HG02798 (cell line): ENCODE measurements around the gene OR2F2.
A peak's percentile ranks its signal among the peaks of the same experiment; 100 is the strongest.

Experiments used
- ATAC-seq: cut with Tn5 transposase; IDR thresholded peaks from one replicate; pipeline ENCODE4 v1.9.1; 2021; ENCODE audit warnings: mild to moderate bottlenecking; ENCODE audit not compliant: unreplicated experiment, poor library complexity

Gene OR2F2

GRCh38 chr7:143934526-143935325 lies at the start of gene OR2F2:
OR2F2 (plus strand) TSS chr7:143935233; CDS start chr7:143935233, 0 bp downstream.
- ATAC-seq = no peak

GRCh38 chr7:143885951-143886350 lies 49.1 kb upstream of the OR2F2 start:
- no peak for ATAC-seq

GRCh38 chr7:143886826-143887477 lies 48.1 kb upstream of the OR2F2 start:
- no peak for ATAC-seq

GRCh38 chr7:143889068-143889467 lies 46.0 kb upstream of the OR2F2 start:
- ATAC-seq = no peak

GRCh38 chr7:143890558-143890957 lies 44.5 kb upstream of the OR2F2 start:
- ATAC-seq = no peak

GRCh38 chr7:143891457-143891856 lies 43.6 kb upstream of the OR2F2 start:
- no peak for ATAC-seq

- peak; percentile 100 for ATAC-seq
Observed at GRCh38 chr7:143892527-143893300, 42.3 kb upstream of the OR2F2 start.

- ATAC-seq = no peak
Observed at GRCh38 chr7:143896667-143897066, 38.4 kb upstream of the OR2F2 start.

GRCh38 chr7:143898810-143899209 lies 36.2 kb upstream of the OR2F2 start:
- no peak for ATAC-seq

GRCh38 chr7:143900230-143900766 lies 34.7 kb upstream of the OR2F2 start:
- no peak for ATAC-seq

GRCh38 chr7:143901332-143901667 lies 33.7 kb upstream of the OR2F2 start:
- no peak for ATAC-seq

GRCh38 chr7:143901668-143902331 lies 33.2 kb upstream of the OR2F2 start, which contains the start of gene TCAF1:
TCAF1 (minus strand) TSS chr7:143902176; CDS start chr7:143876608, 25,568 bp downstream.
- ATAC-seq = peak; percentile 93

GRCh38 chr7:143902332-143902899 lies 32.6 kb upstream of the OR2F2 start:
- no peak for ATAC-seq

- no peak for ATAC-seq
Observed at GRCh38 chr7:143905509-143905908, 29.5 kb upstream of the OR2F2 start.

- ATAC-seq = no peak
Observed at GRCh38 chr7:143906151-143906550, 28.9 kb upstream of the OR2F2 start.

GRCh38 chr7:143906895-143907294 lies 28.1 kb upstream of the OR2F2 start:
- no peak for ATAC-seq

GRCh38 chr7:143908120-143908519 lies 26.9 kb upstream of the OR2F2 start:
- ATAC-seq = no peak

- ATAC-seq = no peak
Observed at GRCh38 chr7:143909863-143910262, 25.2 kb upstream of the OR2F2 start.

GRCh38 chr7:143910473-143911248 lies 24.4 kb upstream of the OR2F2 start:
- ATAC-seq = no peak
